GM21367 (cell line): Measurements from ENCODE around the gene IQCF2.
"Not testable (repeated sequence)": the region's sequence is repeated elsewhere in the genome, so short reads cannot be mapped to it uniquely, and the experiment has no call there.

ENCODE experiments used
- ATAC-seq: cut with Tn5 transposase; IDR thresholded peaks from one replicate; pipeline ENCODE4 v1.9.1; 2021; ENCODE audit not compliant: unreplicated experiment

Gene IQCF2

GRCh38 chr3:51876186-51876585 lies 14.8 kb downstream of the IQCF2 start:
- no peak for ATAC-seq

GRCh38 chr3:51879937-51880336 lies 18.5 kb downstream of the IQCF2 start:
- no peak for ATAC-seq

DNA sequence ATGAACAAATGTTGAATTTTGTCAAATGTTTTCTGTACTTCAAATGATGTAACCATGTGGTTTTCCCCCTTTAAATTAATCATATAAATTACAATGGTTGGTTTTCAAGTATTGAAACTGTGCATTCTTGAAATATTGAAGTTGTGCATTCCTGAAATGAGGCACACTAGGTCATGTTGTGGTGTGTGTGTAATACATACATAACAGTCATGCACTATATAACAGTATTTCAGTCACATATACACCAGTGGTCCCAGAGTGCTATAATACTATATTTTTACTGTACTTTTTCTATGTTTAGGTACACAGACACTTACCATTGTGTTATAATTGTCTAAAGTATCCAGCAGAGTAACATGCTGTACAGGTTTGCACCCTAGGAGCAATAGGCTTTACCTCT lies 25.0 kb downstream of the IQCF2 start:
- no peak for ATAC-seq

DNA sequence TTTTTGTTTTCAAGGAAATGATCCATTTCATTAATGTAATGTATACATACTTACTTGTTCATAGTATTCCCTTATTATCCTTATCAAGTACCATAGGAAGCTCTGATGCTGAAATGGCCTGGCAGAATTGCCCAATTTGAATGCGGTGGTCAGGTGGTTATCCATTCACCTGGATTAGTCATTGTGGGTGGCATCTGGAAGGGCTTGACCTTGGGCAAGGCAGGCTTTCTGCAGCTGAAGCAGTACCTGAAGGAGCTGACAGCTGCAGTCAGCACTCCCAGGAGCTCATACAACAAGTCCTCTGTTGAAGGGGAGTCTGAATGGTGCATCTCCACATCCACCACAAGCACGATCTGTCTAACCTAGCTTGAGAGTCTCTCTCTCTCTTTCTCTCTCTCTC lies 26.2 kb downstream of the IQCF2 start:
- ATAC-seq: no peak

DNA sequence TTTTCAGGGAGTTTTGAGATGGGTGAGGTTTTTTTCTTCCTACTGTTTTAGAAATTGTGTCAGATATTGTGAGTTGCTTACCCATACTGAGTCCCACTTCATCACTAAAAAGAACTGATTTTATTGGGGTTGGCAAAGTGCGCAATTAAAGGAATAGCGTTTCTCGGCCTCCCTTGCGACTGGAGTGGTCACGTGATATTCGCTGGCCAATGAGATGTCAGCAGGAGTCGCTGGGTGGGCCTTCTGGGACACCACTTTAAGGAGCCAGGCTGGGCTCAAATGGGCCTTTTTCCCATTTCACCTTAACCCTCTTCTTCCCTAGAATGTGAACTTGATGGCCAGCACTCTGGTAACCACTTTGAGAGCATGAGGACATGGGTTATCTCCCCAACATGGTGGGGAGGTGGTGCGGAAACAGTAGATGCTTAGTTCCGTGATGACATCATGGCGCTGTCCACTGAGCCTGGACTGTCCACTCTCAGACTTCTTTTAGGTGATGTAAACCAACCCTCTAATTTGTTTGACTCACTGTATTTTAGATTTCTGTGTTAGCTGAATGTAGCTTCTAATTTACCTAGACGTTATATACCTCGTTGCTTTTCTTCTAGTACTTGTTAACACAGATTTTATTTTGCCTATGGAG lies 27.2 kb downstream of the IQCF2 start:
- ATAC-seq: no peak

DNA sequence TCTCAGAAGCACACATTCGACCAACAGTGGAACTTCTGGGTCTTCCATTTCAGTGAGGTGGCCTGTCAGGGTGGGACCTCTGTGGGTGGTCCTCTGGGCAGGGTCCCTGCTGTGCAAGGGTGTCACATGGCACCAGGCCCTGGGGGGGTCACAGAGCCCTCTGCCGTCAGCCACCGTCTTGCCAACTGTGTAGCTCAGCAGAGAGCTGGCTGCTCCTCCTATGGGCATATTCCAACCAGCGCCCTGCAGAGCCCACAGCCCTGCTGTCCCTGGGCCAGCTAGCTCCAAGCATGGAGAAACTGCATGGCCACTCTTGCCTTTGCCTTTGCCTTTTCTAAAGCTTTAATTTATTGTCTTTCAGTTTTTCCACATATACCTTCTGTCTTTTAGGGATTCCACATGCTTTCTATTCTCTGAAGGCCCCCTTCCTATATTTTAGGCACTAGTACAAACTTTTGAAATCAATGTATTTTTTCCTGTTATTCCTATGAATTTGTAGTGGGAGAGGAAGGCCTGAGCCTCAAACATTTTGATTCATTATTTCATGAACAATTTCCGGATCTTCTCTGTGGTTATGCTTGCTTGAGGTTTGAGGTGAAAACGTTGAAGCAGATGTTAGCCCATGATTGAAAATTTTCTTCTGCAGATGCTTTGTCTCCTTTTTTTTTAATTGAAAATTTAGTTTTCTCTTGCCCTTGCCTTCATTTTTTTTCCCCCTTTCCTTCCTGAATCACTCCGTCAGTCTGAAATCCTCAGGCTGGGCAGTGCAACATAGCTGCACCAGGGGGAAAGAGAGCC lies 30.0 kb downstream of the IQCF2 start:
- no peak for ATAC-seq

- no peak for ATAC-seq
These were observed 33.0 kb downstream of the IQCF2 start for GRCh38 chr3:51894391-51894790.

GRCh38 chr3:51894939-51895338 lies 33.5 kb downstream of the IQCF2 start:
- ATAC-seq: no peak

- ATAC-seq: no peak
These were observed 35.3 kb downstream of the IQCF2 start for GRCh38 chr3:51896607-51897305.

GRCh38 chr3:51897391-51897790 lies 36.0 kb downstream of the IQCF2 start:
- no peak for ATAC-seq

- not testable (repeated sequence) for ATAC-seq
These were observed 38.6 kb downstream of the IQCF2 start for GRCh38 chr3:51900043-51900442.

- ATAC-seq: not testable (repeated sequence)
These were observed 40.9 kb downstream of the IQCF2 start for GRCh38 chr3:51902361-51902760.

GRCh38 chr3:51904034-51904823 lies 42.8 kb downstream of the IQCF2 start:
- no peak for ATAC-seq

- no peak for ATAC-seq
These were observed 46.6 kb downstream of the IQCF2 start for GRCh38 chr3:51908026-51908425.
